ENCODE measurements around the gene DBR1. TPM values are rescaled to one million over a fixed set of nuclear protein-coding genes. Genes with fewer than 3 reads are reported as not detected.
A peak's percentile ranks its signal among the peaks of the same experiment; 100 is the strongest.

Gene DBR1
- total and polyA plus RNA-seq, 2 of the 4 experiments (the other 2 are of a cell fraction), result 7.6 to 12.5 TPM

GRCh38 chr3:138184994-138185393 is 10.3 kb upstream of the DBR1 start:
- Histone ChIP-seq H3K4me3 (ENCODE audit: insufficient read depth, low read depth, low read length) (no peak overlapping the region), H3K18ac (ENCODE audit: low read depth, low read length) (no peak overlapping the region), H4K8ac (ENCODE audit: low read depth in 2 of 2, low read length in 2 of 2) (no peak overlapping the region), H2BK15ac (ENCODE audit: low read depth, low read length) (no peak overlapping the region), H2BK20ac (ENCODE audit: low read depth, low read length) (no peak overlapping the region), H3K27me3 (ENCODE audit: control insufficient read depth, insufficient read depth, low read length) (peaks cover 4% of the 10 kb centered on the region), H3K14ac (replicated peaks; ENCODE audit: low read depth, low read length) (no peak overlapping the region), H3K9me1 (ENCODE audit: insufficient read depth, low read length) (0 out of 2 replicates have a peak, but pooled peaks cover 3% of the 10 kb centered on the region), H3K4ac (ENCODE audit: low read depth, low read length) (no peak overlapping the region), H4K5ac (ENCODE audit: low read depth, low read length) (no peak overlapping the region), H2BK5ac (ENCODE audit: low read depth, low read length, poor library complexity, severe bottlenecking) (no peak overlapping the region), H3K23ac (ENCODE audit: low read depth, low read length) (no peak overlapping the region), H2AK9ac (replicated peaks; ENCODE audit: low read depth, low read length, poor library complexity) (no peak overlapping the region), H3K4me2 (ENCODE audit: low read depth, low read length) (no peak overlapping the region), H3K4me1 (ENCODE audit: control insufficient read depth, insufficient read depth, low read length) (peaks cover 2% of the 10 kb centered on the region; the same call in 1 of the 2 replicates), H3K9ac (ENCODE audit: low read depth, low read length) (no peak overlapping the region), H4K20me1 (ENCODE audit: insufficient read depth, low read length) (peaks cover 5% of the 10 kb centered on the region), H3K27ac (ENCODE audit: insufficient read depth, low read length) (no peak overlapping the region), H2BK120ac (ENCODE audit: low read depth, low read length) (no peak overlapping the region), H3K79me1 (ENCODE audit: low read depth in 1 of 2, low read length in 2 of 2) (peaks cover 8 to 12% of the 10 kb centered on the region in 2 experiments; a peak in 3 of 4 replicates), H3K56ac (ENCODE audit: extremely low read depth, insufficient read depth, low read length) (no peak overlapping the region), H3K9me3 (ENCODE audit: control insufficient read depth, insufficient read depth, low read length) (no peaks in the 10 kb centered on the region), H3K36me3 (ENCODE audit: control insufficient read depth, insufficient read depth, low read length) (no peaks in the 10 kb centered on the region), H2AK5ac (ENCODE audit: low read depth, low read length) (no peak overlapping the region), H4K91ac (ENCODE audit: insufficient read depth, low read depth, low read length) (no peak overlapping the region), H2AFZ (replicated peaks; ENCODE audit: low read length, poor library complexity) (no peak overlapping the region)
- TF ChIP-seq CTCF (conservative IDR thresholded peaks at IDR 0.05; ENCODE audit: low read depth, low read length) (no peak), NFE2L2 (IDR thresholded peaks at IDR 0.05; ENCODE audit: low read depth, low read length) (no peak), RCOR1 (IDR thresholded peaks at IDR 0.05; ENCODE audit: insufficient replicate concordance, low read length) (no peak), POLR2A (IDR thresholded peaks at IDR 0.05; ENCODE audit: low read depth, low read length) (no peak), CHD1 (IDR thresholded peaks at IDR 0.05; ENCODE audit: low read depth, low read length) (no peak), SMC3 (IDR thresholded peaks at IDR 0.05; ENCODE audit: low read depth, low read length) (no peak), FOS (IDR thresholded peaks at IDR 0.05; ENCODE audit: low read depth, low read length) (no peak), RAD21 (IDR thresholded peaks at IDR 0.05; ENCODE audit: low read length) (no peak), RFX5 (IDR thresholded peaks at IDR 0.05; ENCODE audit: low read depth, low read length) (no peak), CEBPB (IDR thresholded peaks at IDR 0.05; ENCODE audit: low read depth, low read length) (no peak), MXI1 (IDR thresholded peaks at IDR 0.05; ENCODE audit: borderline replicate concordance, low read depth, low read length) (no peak), ELK1 (IDR thresholded peaks at IDR 0.05; ENCODE audit: borderline replicate concordance, low read depth, low read length) (no peak), MAFK (IDR thresholded peaks at IDR 0.05; ENCODE audit: low read depth, low read length) (no peak), USF2 (IDR thresholded peaks at IDR 0.05; ENCODE audit: low read depth, low read length) (no peak), BHLHE40 (IDR thresholded peaks at IDR 0.05; ENCODE audit: low read depth, low read length) (no peak)
- DNase-seq, result peak; percentile 13
- CTCF ChIA-PET, result no interaction called here
- POLR2A ChIA-PET (ENCODE audit: unreplicated experiment), result no interaction called here
- dilution Hi-C loops (cut with HindIII; ENCODE audit: low sequenced_read_pairs, unreplicated experiment) (no loop called here), intact Hi-C loops (cut with micrococcal nuclease) (loop anchor here (5.0 kb wide), 3 partner anchors 37 to 142 kb away; partner anchors contain the start of gene NME9), in situ Hi-C loops (cut with MboI; ENCODE audit: low sequenced_read_pairs) (no loop called here)
- ATAC-seq (ENCODE audit: low read depth), result no peak
- no CpG with 5 or more reads among the region's 3 CpGs for WGBS, 2 experiments (ENCODE audit: extremely low coverage in 2 of 2, insufficient read length in 1 of 2)
- no TSS peak for BruUV-seq (replicated peaks)
